A673 (cell line): ENCODE results near the gene IL19.

Source experiments
- EZH2 ChIP-seq: fragments of 200-600 bp; sonication (generic); IDR thresholded peaks from 2 replicates; pipeline ENCODE4 v1.6.1; 2017; ENCODE audit warnings: borderline replicate concordance, low read depth, mild to moderate bottlenecking, mixed read lengths, antibody characterized with exemption, low read length; ENCODE audit not compliant: poor library complexity, severe bottlenecking
- TF ChIP-seq, protein P1 (sequence below): fragments of 300-800, 200-600 bp; sonication (generic); conservative IDR thresholded peaks from 2 replicates; pipeline ENCODE4 v1.5.1; 2017; ENCODE audit warnings: low read depth, mild to moderate bottlenecking, antibody characterized with exemption, low read length, moderate library complexity, mixed read lengths

DNA sequence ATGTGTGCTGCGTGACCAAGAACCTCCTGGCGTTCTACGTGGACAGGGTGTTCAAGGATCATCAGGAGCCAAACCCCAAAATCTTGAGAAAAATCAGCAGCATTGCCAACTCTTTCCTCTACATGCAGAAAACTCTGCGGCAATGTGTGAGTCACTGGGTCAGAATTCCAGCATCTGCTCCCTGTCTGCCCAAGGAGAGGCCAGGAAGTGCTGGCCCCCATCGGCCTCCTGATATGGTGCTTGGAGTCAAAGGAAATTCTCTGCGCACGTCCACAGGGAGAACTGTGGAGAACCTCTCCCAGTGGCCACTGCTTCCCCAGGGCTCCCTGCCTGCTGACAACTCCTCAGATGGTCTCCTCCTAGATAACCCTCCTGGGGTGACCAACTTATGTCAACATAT lies 69.3 kb downstream of the IL19 start:
- TF ChIP-seq, protein P1, sequence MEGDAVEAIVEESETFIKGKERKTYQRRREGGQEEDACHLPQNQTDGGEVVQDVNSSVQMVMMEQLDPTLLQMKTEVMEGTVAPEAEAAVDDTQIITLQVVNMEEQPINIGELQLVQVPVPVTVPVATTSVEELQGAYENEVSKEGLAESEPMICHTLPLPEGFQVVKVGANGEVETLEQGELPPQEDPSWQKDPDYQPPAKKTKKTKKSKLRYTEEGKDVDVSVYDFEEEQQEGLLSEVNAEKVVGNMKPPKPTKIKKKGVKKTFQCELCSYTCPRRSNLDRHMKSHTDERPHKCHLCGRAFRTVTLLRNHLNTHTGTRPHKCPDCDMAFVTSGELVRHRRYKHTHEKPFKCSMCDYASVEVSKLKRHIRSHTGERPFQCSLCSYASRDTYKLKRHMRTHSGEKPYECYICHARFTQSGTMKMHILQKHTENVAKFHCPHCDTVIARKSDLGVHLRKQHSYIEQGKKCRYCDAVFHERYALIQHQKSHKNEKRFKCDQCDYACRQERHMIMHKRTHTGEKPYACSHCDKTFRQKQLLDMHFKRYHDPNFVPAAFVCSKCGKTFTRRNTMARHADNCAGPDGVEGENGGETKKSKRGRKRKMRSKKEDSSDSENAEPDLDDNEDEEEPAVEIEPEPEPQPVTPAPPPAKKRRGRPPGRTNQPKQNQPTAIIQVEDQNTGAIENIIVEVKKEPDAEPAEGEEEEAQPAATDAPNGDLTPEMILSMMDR: no peak
- TF ChIP-seq EZH2: no peak
